ENCODE results near the gene LDLRAD4.
"Not testable (repeated sequence)": the region's sequence is repeated elsewhere in the genome, so short reads cannot be mapped to it uniquely, and the experiment has no call there.

Gene LDLRAD4

GRCh38 chr18:13243363-13243762 lies 24.8 kb downstream of the LDLRAD4 start:
- in situ Hi-C loops (cut with MboI; ENCODE audit: low sequenced_read_pairs): no loop called here

DNA sequence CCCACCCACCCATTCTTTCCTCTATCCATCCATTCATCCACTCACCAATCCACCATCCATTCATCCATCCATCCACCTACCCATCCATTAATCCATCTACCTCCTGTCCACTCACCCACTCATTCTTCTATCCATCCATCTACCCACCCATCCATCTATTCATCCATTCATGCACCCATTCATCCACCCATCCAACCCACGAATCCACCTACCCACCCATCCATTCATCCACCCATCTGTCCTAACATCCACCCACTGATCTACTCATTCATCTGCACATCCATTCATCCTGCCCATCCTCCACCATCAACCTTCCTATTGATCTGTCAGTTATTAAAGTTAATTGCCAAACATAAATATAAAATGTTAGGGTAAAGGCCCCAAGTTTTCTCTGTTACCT lies 25.6 kb downstream of the LDLRAD4 start:
- in situ Hi-C loops (cut with MboI; ENCODE audit: low sequenced_read_pairs): no loop called here

DNA sequence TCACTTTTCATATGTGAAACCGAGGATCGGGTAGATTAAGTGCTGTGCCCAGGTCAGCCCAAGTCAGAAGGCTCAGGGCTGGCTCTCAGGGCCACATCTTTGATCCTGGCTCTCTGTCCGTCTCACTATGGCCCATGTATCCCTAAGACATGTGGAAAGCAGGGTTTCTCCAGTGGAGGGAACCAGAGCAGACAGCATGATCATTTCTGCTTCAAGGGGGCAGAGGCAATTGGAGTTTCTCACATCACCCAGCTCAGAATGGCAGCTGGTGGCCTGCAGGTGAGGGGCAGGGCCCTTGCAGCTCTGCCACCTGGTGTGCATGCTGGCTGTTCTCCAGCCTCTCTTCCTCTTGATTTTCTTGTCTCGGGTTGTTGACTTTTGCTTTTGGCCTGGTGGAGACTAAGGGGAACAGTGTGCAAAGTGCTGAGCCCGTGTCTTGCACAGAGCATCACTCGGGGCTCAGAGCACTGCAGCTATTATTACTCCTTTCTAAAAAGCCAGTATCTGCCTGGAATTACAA lies 27.0 kb downstream of the LDLRAD4 start:
- in situ Hi-C loops (cut with MboI; ENCODE audit: low sequenced_read_pairs): no loop called here

DNA sequence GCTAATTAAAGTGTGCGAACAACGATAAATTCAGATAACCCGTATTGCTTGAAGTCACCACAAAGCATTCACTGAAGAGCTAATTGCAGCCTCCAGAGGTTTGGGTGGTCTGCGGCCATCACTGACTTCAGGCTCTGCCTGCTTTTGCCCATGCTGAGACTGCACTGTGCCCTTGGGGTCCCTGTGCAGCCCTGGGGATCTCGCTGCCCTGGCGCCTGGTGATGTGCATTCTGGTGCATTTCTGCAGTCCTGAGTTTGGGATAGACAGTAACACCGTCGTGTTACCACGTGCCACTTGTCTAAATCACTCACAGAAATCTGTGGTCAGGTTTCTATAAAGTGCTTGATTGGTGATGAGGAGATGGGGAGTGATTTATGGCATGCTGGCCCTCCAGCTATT lies 27.6 kb downstream of the LDLRAD4 start:
- in situ Hi-C loops (cut with MboI; ENCODE audit: low sequenced_read_pairs): no loop called here

GRCh38 chr18:13246591-13246990 lies 28.0 kb downstream of the LDLRAD4 start:
- in situ Hi-C loops (cut with MboI; ENCODE audit: low sequenced_read_pairs): no loop called here

DNA sequence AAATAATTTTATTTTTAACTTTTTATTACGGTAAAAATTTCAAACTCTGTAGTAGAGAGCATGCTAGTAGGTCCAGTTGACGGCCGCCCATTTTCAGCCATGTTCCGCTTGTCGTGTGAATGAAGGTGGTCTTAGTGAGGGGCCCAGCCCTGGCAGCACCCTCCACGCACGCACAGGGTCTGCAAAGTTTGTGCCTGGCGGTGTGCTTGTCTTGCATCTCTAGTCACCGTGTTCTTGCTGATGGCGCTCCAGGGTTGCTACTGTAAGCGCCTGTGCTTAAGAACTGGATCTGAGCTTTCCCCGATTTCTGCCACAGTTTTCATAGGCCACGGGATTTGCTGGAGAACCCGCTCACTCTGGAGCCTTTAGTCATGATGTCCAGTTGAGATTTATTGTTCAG lies 28.9 kb downstream of the LDLRAD4 start:
- in situ Hi-C loops (cut with MboI; ENCODE audit: low sequenced_read_pairs): no loop called here

- in situ Hi-C loops (cut with MboI; ENCODE audit: low sequenced_read_pairs): no loop called here
Observed at GRCh38 chr18:13252686-13253410, 34.3 kb downstream of the LDLRAD4 start.

DNA sequence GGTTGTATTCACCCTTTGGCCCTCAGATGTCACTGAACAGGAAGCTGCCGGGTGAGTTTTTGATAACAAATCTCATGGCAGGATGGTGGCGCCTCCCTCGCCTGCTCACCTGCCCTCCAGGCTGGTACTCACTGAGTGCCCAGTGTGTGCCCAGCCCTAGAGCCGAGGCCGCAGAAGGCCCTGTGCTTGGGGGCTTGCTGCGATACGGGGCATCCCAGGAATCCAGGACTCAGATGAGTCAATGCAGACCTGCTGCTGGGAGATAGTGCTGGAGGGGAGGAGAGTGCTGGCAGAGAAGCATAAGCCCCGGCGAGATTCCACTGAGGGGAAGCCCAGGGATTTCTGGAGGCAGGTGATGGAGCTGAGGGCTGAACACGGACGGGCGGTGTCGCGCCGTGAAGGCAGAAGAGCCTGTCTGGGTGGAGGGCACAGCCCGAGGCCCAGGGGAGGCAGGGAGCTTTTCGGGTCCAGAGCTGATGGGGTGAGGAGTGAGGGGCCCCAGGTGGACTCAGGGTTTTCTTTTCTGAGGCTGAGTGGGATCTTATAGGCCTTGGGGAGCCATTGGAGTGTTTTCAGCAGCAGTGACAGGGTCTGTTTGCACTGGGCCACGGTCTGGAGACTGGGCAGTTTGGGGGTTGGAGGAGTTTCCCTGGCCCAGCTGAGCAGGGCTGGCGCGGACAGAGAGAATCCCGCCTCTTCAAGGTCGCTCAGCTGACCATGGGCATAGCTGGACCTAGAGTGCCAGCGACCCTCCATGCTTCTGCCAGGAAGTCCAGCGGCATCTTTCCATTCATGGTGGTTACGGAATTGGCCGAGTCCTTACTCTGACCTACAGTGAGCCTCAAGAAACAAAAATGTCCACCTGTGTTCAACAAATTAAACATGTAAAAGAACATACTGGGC lies 35.5 kb downstream of the LDLRAD4 start:
- in situ Hi-C loops (cut with MboI; ENCODE audit: low sequenced_read_pairs): no loop called here

DNA sequence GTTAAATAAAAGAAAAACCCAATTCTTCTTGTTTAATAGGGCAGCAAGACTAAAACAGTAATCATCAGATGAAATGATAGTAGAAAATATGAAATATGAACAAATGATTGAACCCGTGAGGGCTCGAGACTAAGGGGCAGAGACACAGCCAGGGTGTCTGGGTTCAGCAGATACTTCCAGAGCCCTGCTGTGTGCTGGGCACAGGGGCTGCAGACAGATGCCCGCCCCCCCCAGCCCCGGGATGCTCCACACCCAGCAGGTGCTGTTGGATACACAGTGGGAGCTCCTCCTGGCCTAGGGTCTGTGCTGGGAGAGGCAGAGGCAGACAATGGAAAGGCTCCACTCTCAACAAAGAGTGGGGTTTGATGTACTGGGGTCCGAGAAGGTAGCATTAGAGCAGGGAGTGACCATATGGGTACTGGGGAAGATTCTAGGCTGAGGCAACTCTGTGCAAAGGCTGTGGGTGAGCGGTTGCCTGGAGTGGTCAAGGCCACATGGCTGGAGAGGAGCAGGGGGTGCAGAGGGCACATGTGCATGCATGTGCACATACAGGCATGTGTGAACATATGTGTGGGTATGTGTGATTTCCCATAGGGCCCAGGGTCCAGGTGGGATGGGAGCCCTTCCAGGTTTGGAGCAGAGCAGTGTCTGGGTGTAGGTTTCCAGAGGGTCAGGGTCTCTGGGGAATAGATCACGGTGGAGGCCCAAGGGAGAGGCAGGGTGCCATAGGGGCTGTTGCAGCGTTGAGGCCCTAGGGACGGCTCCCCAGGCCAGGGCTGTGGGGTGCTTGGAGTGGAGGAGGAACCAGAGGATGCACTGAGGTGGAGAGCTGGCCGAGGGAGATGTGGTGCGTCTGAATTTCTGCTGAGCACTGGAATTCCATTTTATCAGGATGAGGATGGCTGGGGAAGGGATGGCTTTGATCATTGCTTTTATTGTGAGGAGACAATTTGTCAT lies 36.7 kb downstream of the LDLRAD4 start:
- in situ Hi-C loops (cut with MboI; ENCODE audit: low sequenced_read_pairs): no loop called here

DNA sequence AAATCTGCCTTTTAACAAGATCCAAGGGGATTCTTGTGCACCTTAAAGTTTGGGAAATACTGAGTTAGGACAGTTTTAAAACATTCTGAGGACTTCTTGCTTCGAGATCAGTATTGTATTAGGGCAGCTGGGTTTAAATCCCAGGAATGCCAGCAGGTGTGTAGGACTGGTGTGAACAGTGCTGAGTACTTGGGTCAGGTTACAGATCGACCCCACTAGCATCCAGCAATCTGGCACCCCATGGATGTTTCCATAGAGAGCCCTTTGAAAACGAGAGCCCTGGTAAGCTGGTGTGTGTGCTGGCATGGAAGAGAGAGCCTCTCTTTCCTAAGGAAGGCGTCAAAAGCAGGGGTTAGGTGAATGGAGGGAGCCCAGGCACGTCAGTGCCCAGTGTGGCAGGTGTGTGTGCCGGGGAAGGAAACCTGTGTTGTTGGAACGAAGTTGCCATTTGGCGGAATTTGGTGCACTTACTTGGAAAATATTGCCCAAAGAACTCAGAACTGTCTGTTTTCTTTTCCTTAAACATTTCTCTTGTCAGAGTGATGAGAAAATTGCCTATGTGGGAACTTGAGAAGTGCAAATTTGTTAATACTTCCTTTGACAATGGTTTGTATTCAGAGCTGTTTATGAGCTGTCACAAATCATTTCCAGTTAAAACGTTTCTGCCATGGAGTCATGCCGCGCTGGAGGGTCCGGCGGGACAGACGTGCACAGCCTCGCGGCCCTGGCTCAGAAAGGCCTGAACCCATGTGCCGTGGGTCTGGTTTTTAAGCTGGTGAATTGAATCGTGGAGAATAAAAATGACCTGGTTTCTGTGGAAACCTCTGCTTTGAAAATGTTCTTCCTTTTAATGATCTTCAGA lies 38.1 kb downstream of the LDLRAD4 start:
- in situ Hi-C loops (cut with MboI; ENCODE audit: low sequenced_read_pairs): no loop called here

DNA sequence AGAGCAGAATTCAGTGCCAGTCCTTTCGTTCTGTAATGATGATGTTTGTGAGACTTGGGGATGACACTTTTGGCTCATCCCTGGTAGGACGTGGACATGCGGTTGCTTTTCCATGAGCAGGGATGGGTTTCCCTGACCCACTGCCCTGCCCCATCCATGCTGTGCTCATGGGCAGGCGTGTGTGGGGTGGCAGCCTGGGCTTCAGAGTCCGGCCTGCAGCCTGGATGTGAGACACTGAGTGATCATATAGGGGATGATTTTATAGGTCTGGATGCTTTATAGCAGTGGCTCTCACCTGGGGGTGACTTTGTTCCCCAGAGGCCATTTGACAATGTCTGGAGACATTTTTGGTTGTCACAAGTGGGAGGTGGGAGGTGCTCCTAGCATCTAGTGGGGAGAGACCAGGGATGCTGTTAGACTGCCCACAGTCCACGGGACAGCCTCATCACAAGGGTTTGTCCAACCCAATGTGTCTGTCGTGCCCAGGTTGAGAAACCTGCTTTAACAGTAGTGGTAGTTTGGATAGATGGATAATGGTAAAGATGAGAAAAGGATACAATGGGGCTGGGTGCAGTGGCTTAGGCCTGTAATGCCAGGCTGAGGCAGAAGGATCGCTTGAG lies 38.9 kb downstream of the LDLRAD4 start:
- in situ Hi-C loops (cut with MboI; ENCODE audit: low sequenced_read_pairs): no loop called here

GRCh38 chr18:13258921-13259320 lies 40.4 kb downstream of the LDLRAD4 start:
- in situ Hi-C loops (cut with MboI; ENCODE audit: low sequenced_read_pairs): no loop called here

- in situ Hi-C loops (cut with MboI; ENCODE audit: low sequenced_read_pairs): no loop called here
Observed at GRCh38 chr18:13259701-13260100, 41.1 kb downstream of the LDLRAD4 start.

DNA sequence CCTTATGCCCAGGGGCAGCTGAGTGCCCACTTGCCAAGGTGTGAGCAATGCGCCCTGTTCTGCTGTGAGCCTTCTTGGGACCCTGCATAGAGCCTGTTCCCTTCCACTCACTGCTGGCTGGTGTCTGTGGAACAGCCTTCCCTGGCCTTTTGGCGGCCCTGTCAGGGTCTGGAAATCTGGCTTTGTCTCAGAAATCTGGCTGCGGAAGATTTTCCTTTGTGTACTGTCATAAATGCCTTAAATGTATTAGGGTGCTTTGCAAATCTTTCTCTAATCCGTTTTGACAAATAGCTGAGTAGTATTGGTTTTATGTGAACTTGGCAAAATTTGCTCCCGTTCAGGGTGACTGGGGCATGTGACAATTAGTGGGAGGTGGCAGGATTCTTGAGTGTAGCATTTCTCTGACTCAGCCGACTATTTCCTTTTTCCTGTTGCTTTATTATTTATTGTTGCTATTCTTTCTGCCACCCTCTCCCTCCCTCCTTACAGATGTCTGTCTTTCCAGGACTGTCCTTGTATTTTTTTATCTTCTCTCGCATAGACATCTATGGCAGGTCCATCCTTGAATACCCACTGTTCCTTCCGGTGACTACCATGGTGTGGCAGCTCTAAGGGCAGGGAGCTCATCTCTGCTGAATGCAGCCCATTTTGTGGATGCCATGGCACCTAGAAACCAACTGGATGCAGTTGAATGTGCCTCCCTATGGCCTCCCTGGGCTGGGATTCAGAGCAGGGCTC lies 41.8 kb downstream of the LDLRAD4 start:
- in situ Hi-C loops (cut with MboI; ENCODE audit: low sequenced_read_pairs): no loop called here

GRCh38 chr18:13260935-13261640 lies 42.5 kb downstream of the LDLRAD4 start:
- in situ Hi-C loops (cut with MboI; ENCODE audit: low sequenced_read_pairs): no loop called here

GRCh38 chr18:13261661-13262357 lies 43.2 kb downstream of the LDLRAD4 start:
- in situ Hi-C loops (cut with MboI; ENCODE audit: low sequenced_read_pairs): no loop called here

DNA sequence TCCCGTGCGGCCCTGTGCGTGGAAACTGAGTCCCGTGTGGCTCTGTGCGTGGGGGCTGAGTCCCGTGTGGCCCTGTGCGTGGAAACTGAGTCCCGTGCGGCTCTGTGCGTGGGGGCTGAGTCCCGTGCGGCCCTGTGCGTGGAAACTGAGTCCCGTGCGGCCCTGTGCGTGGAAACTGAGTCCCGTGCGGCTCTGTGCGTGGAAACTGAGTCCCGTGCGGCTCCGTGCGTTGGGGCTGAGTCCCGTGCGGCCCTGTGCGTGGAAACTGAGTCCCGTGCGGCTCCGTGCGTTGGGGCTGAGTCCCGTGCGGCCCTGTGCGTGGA lies 43.8 kb downstream of the LDLRAD4 start:
- in situ Hi-C loops (cut with MboI; ENCODE audit: low sequenced_read_pairs): not testable (repeated sequence)

Data from HL-60/S4 (cell line).